Epithelial cell of prostate (primary cell): ENCODE results near the gene FMO5.
"Not testable (repeated sequence)": the region's sequence is repeated elsewhere in the genome, so short reads cannot be mapped to it uniquely, and the experiment has no call there.

ENCODE experiments used
- DNase-seq: peaks from one replicate; pipeline ENCODE4 v3.0.0-alpha.2; 2011; ENCODE audit warnings: low read depth, low spot score
- H3K27ac ChIP-seq: fragments of 450-650 bp; 2 replicates; pipeline ENCODE4 v1.5.1; 2017; ENCODE audit warnings: mild to moderate bottlenecking

FMO5 gene

GRCh38 chr1:147163019-147163418 is 62.1 kb downstream of the FMO5 start:
- peak overlapping the region; percentile 73 for H3K27ac ChIP-seq
- DNase-seq = no peak

- H3K27ac ChIP-seq = peak overlapping the region; percentile 73
- no peak for DNase-seq
Measured at GRCh38 chr1:147162093-147162492, 63.0 kb downstream of the FMO5 start.

- H3K27ac ChIP-seq, DNase-seq: not testable (repeated sequence)
Measured at GRCh38 chr1:147157116-147157515, 68.0 kb downstream of the FMO5 start.

GRCh38 chr1:147156642-147157041 is 68.5 kb downstream of the FMO5 start:
- no peak overlapping the region for H3K27ac ChIP-seq
- DNase-seq = no peak

- H3K27ac ChIP-seq = no peak overlapping the region
- no peak for DNase-seq
Measured at GRCh38 chr1:147152772-147153171, 72.4 kb downstream of the FMO5 start.

GRCh38 chr1:147151244-147151643 is 73.9 kb downstream of the FMO5 start:
- no peak overlapping the region for H3K27ac ChIP-seq
- no peak for DNase-seq

GRCh38 chr1:147142886-147143285 is 82.3 kb downstream of the FMO5 start:
- H3K27ac ChIP-seq = no peak overlapping the region
- DNase-seq = no peak
